Skin of body (tissue), 2 donors: ENCODE results near the gene MTHFD2. TPM values are rescaled to one million over a fixed set of nuclear protein-coding genes. Genes with fewer than 3 reads are reported as not detected.

Experiments
- DNase-seq: peaks from one replicate; lab custom pipeline; 2025; lab: John Stamatoyannopoulos, UW
- total RNA-seq: library from RNA; depleted of rRNA; stranded (reverse); fragments of >200 nt; gene quantifications from one replicate; pipeline ENCODE4 v1.2.3, GENCODE V29; 2014

MTHFD2 gene
- total RNA-seq, 1 donor from 2014 or later, result 28.8 TPM

DNA sequence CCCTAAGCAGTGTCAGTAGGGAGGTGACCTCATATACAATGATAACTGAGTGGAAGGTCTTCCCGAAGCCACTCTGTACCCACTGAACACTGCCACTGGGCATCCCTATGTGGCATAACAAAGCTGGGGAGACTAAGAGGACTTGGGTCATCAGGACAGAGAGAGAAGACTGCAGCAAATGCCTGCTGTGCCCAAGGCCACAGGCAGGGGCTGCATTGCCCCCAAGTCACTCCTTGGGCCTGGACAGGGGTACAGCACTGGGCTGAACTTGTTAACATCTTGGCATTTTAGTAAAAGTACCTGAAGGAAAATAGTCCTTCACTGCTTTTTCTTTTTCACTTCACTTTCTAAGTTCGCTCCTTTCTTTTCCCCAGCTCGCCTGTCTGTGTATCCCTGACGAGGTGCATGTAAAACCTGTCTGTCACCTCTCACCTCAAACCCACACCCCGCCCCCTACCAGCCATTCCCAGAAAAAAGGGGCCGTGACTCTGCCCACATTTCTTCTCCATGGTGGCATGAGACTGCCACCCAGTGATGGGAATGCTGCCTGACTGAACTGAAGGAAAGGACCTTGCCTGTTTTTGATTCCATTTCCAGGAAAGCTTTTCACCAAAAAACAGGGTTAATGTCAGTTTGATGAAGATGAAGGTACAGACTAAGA, 62.9 kb downstream of the MTHFD2 start:
- no peak for DNase-seq

DNA sequence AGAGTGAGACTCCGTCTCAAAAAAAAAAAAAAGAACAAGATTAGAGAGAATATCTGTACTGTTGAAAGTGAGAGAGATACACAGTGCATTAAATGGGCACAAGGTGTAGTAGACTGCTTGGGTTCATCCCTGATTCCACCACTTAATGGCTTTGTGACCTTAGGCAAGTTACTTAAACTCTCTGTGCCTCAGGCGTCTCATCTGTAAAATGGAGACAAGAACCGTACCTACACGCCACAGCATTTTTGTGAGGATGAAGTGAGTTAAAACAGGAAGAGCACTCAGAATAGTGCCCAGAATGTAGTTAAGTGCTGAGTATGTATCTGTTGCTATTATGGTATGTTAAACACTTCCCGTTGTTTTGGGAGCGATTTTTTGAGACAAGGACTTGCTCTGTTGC, 64.3 kb downstream of the MTHFD2 start:
- DNase-seq, result no peak

DNA sequence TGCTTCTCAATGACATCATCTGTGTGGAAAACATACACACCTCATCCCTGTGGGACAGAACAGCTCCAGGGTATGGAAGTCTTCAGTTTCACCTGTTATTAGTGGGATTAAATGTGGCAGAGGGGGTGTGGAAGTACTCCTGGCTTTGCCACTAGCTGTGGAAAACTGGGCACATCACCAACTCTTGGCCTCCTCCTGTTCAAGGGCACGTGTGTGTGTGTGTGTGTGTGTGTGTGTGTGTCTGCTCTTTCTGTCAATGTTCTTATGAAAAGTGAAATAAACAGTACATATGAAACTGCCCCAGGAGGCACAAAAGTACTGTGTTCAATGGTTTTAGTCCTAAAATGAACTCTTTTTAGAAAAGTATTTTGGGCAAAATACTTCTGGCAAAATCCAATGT, 65.9 kb downstream of the MTHFD2 start:
- DNase-seq, result no peak

DNA sequence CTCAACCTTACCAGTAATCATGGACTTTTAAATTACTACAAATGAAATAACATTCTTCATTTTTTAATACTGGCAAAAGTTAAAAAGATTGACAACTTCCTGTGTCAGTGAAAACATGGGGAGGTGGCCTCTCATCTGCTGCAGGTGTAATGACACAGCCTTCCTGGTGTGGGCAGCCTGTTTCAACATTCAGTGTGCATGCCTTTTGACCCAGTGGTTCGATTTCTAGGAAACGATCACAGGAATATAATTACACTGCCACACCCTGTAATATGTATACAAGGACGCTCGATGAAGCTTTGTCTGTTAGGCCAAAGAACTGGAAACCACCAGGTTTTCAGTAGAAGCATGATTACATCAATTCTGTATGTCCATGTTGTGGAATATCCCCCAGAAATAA, 68.7 kb downstream of the MTHFD2 start:
- no peak for DNase-seq

Other genes with a start within 250 kb of the MTHFD2 start
- gene TET3, start 213.7 kb upstream of the MTHFD2 start, total RNA-seq, result 15.9 TPM
- gene BOLA3, start 50.7 kb upstream of the MTHFD2 start, total RNA-seq, result 15.6 TPM
- 71.2 TPM for gene MOB1A, start 19.7 kb upstream of the MTHFD2 start, total RNA-seq
- 2.1 TPM for gene SLC4A5, start 144.8 kb downstream of the MTHFD2 start, total RNA-seq
- gene DCTN1, start 181.7 kb downstream of the MTHFD2 start, total RNA-seq, result 59.2 TPM
- 0.30 TPM for gene C2orf81, start 223.0 kb downstream of the MTHFD2 start, total RNA-seq
- gene WDR54, start 223.1 kb downstream of the MTHFD2 start, total RNA-seq, result 5.7 TPM
- 25.7 TPM for gene RTKN, start 243.3 kb downstream of the MTHFD2 start, total RNA-seq